CD1c-positive myeloid dendritic cell (primary cell): ENCODE data around the gene EHBP1L1.

ENCODE experiments used
- DNase-seq: peaks from one replicate; pipeline ENCODE4 v3.0.0-alpha.2; 2016; ENCODE audit errors: extremely low spot score

EHBP1L1 gene

GRCh38 chr11:65616575-65617001 lies 40.7 kb downstream of the EHBP1L1 start:
- DNase-seq = no peak

GRCh38 chr11:65617136-65617850 lies 41.4 kb downstream of the EHBP1L1 start:
- DNase-seq = no peak

GRCh38 chr11:65617990-65618751 lies 42.3 kb downstream of the EHBP1L1 start:
- DNase-seq = no peak

- no peak for DNase-seq
Observed at GRCh38 chr11:65618763-65619162, 42.9 kb downstream of the EHBP1L1 start.

GRCh38 chr11:65619281-65619928 lies 43.6 kb downstream of the EHBP1L1 start:
- no peak for DNase-seq

GRCh38 chr11:65620666-65621065 lies 44.8 kb downstream of the EHBP1L1 start:
- DNase-seq = no peak

GRCh38 chr11:65621460-65621859 lies 45.6 kb downstream of the EHBP1L1 start:
- DNase-seq = no peak

- no peak for DNase-seq
Observed at GRCh38 chr11:65622011-65622410, 46.2 kb downstream of the EHBP1L1 start.

- DNase-seq = no peak
Observed at GRCh38 chr11:65623177-65623576, 47.3 kb downstream of the EHBP1L1 start.

GRCh38 chr11:65623852-65624616 lies 48.2 kb downstream of the EHBP1L1 start:
- no peak for DNase-seq

GRCh38 chr11:65624931-65625627 lies 49.2 kb downstream of the EHBP1L1 start:
- DNase-seq = no peak

GRCh38 chr11:65625628-65626342 lies 49.9 kb downstream of the EHBP1L1 start:
- DNase-seq = peak; percentile 67

GRCh38 chr11:65627202-65627601 lies 51.3 kb downstream of the EHBP1L1 start:
- no peak for DNase-seq

GRCh38 chr11:65629579-65629978 lies 53.7 kb downstream of the EHBP1L1 start:
- no peak for DNase-seq

GRCh38 chr11:65630215-65630614 lies 54.4 kb downstream of the EHBP1L1 start:
- no peak for DNase-seq

- no peak for DNase-seq
Observed at GRCh38 chr11:65633390-65634108, 57.7 kb downstream of the EHBP1L1 start.

GRCh38 chr11:65634109-65634436 lies 58.2 kb downstream of the EHBP1L1 start:
- no peak for DNase-seq

GRCh38 chr11:65634440-65634839 lies 58.6 kb downstream of the EHBP1L1 start:
- no peak for DNase-seq

- no peak for DNase-seq
Observed at GRCh38 chr11:65634905-65635731, 59.3 kb downstream of the EHBP1L1 start.
